ENCODE data around the gene PLEK.

The PLEK gene

GRCh38 chr2:68366083-68366560, 1.0 kb downstream of the PLEK start:
- no peak for TF ChIP-seq CTCF (IDR thresholded peaks at IDR 0.05; ENCODE audit: insufficient read depth, low read length, poor library complexity, severe bottlenecking)

GRCh38 chr2:68367953-68368653, 3.0 kb downstream of the PLEK start:
- no peak for DNase-seq (ENCODE audit: extremely low read depth, insufficient read length)
- TF ChIP-seq CTCF (IDR thresholded peaks at IDR 0.05; ENCODE audit: insufficient read depth, low read length, poor library complexity, severe bottlenecking) = no peak
- peak overlapping the region; percentile 81 for H3K4me3 ChIP-seq (replicated peaks; ENCODE audit: low read depth, low read length)
- no peaks in the 10 kb centered on the region for H3K27me3 ChIP-seq (replicated peaks; ENCODE audit: control insufficient read depth, insufficient read depth, low read length)
- peaks cover 1% of the 10 kb centered on the region for H3K36me3 ChIP-seq (ENCODE audit: control insufficient read depth, insufficient read depth, low read length)

More at GRCh38 chr2:68366083-68366560, 1.0 kb downstream of the PLEK start:
- no peaks in the 10 kb centered on the region for H3K27me3 ChIP-seq (replicated peaks; ENCODE audit: control insufficient read depth, insufficient read depth, low read length)
- DNase-seq (ENCODE audit: extremely low read depth, insufficient read length) = no peak
- peak overlapping the region; percentile 81 for H3K4me3 ChIP-seq (replicated peaks; ENCODE audit: low read depth, low read length)
- H3K36me3 ChIP-seq (ENCODE audit: control insufficient read depth, insufficient read depth, low read length) = no peaks in the 10 kb centered on the region; the same call in 1 of the 2 replicates

- no peaks in the 10 kb centered on the region for H3K27me3 ChIP-seq (replicated peaks; ENCODE audit: control insufficient read depth, insufficient read depth, low read length)
- DNase-seq (ENCODE audit: extremely low read depth, insufficient read length) = no peak
- peak overlapping the region; percentile 81 for H3K4me3 ChIP-seq (replicated peaks; ENCODE audit: low read depth, low read length)
- peaks cover 1% of the 10 kb centered on the region for H3K36me3 ChIP-seq (ENCODE audit: control insufficient read depth, insufficient read depth, low read length)
- no peak for TF ChIP-seq CTCF (IDR thresholded peaks at IDR 0.05; ENCODE audit: insufficient read depth, low read length, poor library complexity, severe bottlenecking)
Measured at GRCh38 chr2:68368654-68369336, 3.7 kb downstream of the PLEK start.

GRCh38 chr2:68369337-68369734, 4.3 kb downstream of the PLEK start:
- no peaks in the 10 kb centered on the region for H3K27me3 ChIP-seq (replicated peaks; ENCODE audit: control insufficient read depth, insufficient read depth, low read length)
- DNase-seq (ENCODE audit: extremely low read depth, insufficient read length) = no peak
- H3K4me3 ChIP-seq (replicated peaks; ENCODE audit: low read depth, low read length) = peak overlapping the region; percentile 81
- no peak for TF ChIP-seq CTCF (IDR thresholded peaks at IDR 0.05; ENCODE audit: insufficient read depth, low read length, poor library complexity, severe bottlenecking)
- H3K36me3 ChIP-seq (ENCODE audit: control insufficient read depth, insufficient read depth, low read length) = peaks cover 1% of the 10 kb centered on the region

- H3K36me3 ChIP-seq (ENCODE audit: control insufficient read depth, insufficient read depth, low read length) = peaks cover 1% of the 10 kb centered on the region
- 0 out of 2 replicates have a peak overlapping the region, but pooled peaks have one; percentile 24 for H3K4me3 ChIP-seq (replicated peaks; ENCODE audit: low read depth, low read length)
- no peak for DNase-seq (ENCODE audit: extremely low read depth, insufficient read length)
- no peak for TF ChIP-seq CTCF (IDR thresholded peaks at IDR 0.05; ENCODE audit: insufficient read depth, low read length, poor library complexity, severe bottlenecking)
- no peaks in the 10 kb centered on the region for H3K27me3 ChIP-seq (replicated peaks; ENCODE audit: control insufficient read depth, insufficient read depth, low read length)
Measured at GRCh38 chr2:68371138-68371537, 6.1 kb downstream of the PLEK start.

All from GM06990 (cell line).